IPS DF 6.9 (cell line): Measurements from ENCODE around the gene BACE2.

Source experiments
- DNase-seq: peaks from one replicate; pipeline ENCODE4 v3.0.0-alpha.2; 2013; ENCODE audit warnings: low read depth, low spot score
- H3K27ac ChIP-seq: one replicate; pipeline ENCODE4 v1.5.1; 2013; ENCODE audit warnings: low read length, control low read depth
- H3K27me3 ChIP-seq: 2 replicates; pipeline ENCODE4 v1.6.1; 2013; ENCODE audit warnings: mild to moderate bottlenecking, low read length; ENCODE audit not compliant: control insufficient read depth, insufficient read depth
- H3K36me3 ChIP-seq: 2 replicates; pipeline ENCODE4 v1.6.1; 2013; ENCODE audit warnings: low read length; ENCODE audit not compliant: control insufficient read depth, insufficient read depth
- H3K4me1 ChIP-seq: 2 replicates; pipeline ENCODE4 v1.6.1; 2013; ENCODE audit warnings: low read length; ENCODE audit not compliant: control insufficient read depth, insufficient read depth
- H3K4me3 ChIP-seq: 2 replicates; pipeline ENCODE4 v1.5.1; 2013; ENCODE audit warnings: mild to moderate bottlenecking, low read length
- H3K9me3 ChIP-seq: 2 replicates; pipeline ENCODE4 v1.6.1; 2013; ENCODE audit warnings: low read length, inconsistent platforms; ENCODE audit not compliant: control insufficient read depth, insufficient read depth
- WGBS: extraction: QIAGEN DNeasy Blood & Tissue Kit; methylation state at CpG from one replicate; pipeline ENCODE4 v1.1.7; 2013; ENCODE audit warnings: mixed read lengths, missing lambda C conversion rate; ENCODE audit not compliant: insufficient read length, insufficient coverage; 5-methylcytosine and 5-hydroxymethylcytosine counted together

The BACE2 gene

GRCh38 chr21:41148798-41149197 lies 19.2 kb upstream of the BACE2 start:
- Histone ChIP-seq H3K9me3 (no peaks in the 10 kb centered on the region), H3K27ac (no peak overlapping the region), H3K4me1 (no peaks in the 10 kb centered on the region; the same call in 1 of the 2 replicates), H3K4me3 (no peak overlapping the region), H3K36me3 (no peaks in the 10 kb centered on the region), H3K27me3 (no peaks in the 10 kb centered on the region)
- WGBS: no CpG with 5 or more reads among the region's 11 CpGs
- DNase-seq: no peak

GRCh38 chr21:41149199-41149598 lies 18.8 kb upstream of the BACE2 start:
- WGBS: no CpG with 5 or more reads among the region's 6 CpGs

GRCh38 chr21:41152147-41152546 lies 15.8 kb upstream of the BACE2 start:
- Histone ChIP-seq H3K9me3 (no peaks in the 10 kb centered on the region), H3K27ac (no peak overlapping the region), H3K27me3 (no peaks in the 10 kb centered on the region), H3K4me3 (no peak overlapping the region), H3K4me1 (no peaks in the 10 kb centered on the region; the same call in 1 of the 2 replicates), H3K36me3 (no peaks in the 10 kb centered on the region)
- no peak for DNase-seq
- no CpG with 5 or more reads among the region's 1 CpG for WGBS

More at GRCh38 chr21:41149199-41149598, 18.8 kb upstream of the BACE2 start:
- no peaks in the 10 kb centered on the region for H3K27me3 ChIP-seq
- no peak overlapping the region for H3K4me3 ChIP-seq
- no peaks in the 10 kb centered on the region; the same call in 1 of the 2 replicates for H3K4me1 ChIP-seq
- no peak overlapping the region for H3K27ac ChIP-seq
- DNase-seq: no peak
- no peaks in the 10 kb centered on the region for H3K36me3 ChIP-seq
- no peaks in the 10 kb centered on the region for H3K9me3 ChIP-seq

GRCh38 chr21:41153443-41153842 lies 14.5 kb upstream of the BACE2 start:
- H3K4me1 ChIP-seq: no peaks in the 10 kb centered on the region
- no peak for DNase-seq
- H3K4me3 ChIP-seq: no peak overlapping the region
- no peaks in the 10 kb centered on the region for H3K36me3 ChIP-seq
- H3K9me3 ChIP-seq: no peaks in the 10 kb centered on the region
- no peak overlapping the region for H3K27ac ChIP-seq
- no peaks in the 10 kb centered on the region for H3K27me3 ChIP-seq

GRCh38 chr21:41156142-41156541 lies 11.8 kb upstream of the BACE2 start:
- no peak overlapping the region for H3K4me3 ChIP-seq
- H3K9me3 ChIP-seq: no peaks in the 10 kb centered on the region
- H3K27ac ChIP-seq: no peak overlapping the region
- no CpG with 5 or more reads among the region's 5 CpGs for WGBS
- no peaks in the 10 kb centered on the region for H3K36me3 ChIP-seq
- H3K27me3 ChIP-seq: no peaks in the 10 kb centered on the region
- no peak for DNase-seq
- no peaks in the 10 kb centered on the region for H3K4me1 ChIP-seq

- no peaks in the 10 kb centered on the region for H3K4me1 ChIP-seq
- no peaks in the 10 kb centered on the region for H3K9me3 ChIP-seq
- no peak for DNase-seq
- H3K4me3 ChIP-seq: no peak overlapping the region
- no peaks in the 10 kb centered on the region for H3K27me3 ChIP-seq
- H3K27ac ChIP-seq: no peak overlapping the region
- H3K36me3 ChIP-seq: no peaks in the 10 kb centered on the region
- WGBS: no CpG with 5 or more reads among the region's 2 CpGs
Measured at GRCh38 chr21:41158026-41158425, 9.9 kb upstream of the BACE2 start.

GRCh38 chr21:41160036-41160435 lies 7.9 kb upstream of the BACE2 start:
- no CpG with 5 or more reads among the region's 5 CpGs for WGBS
- DNase-seq: no peak
- H3K27me3 ChIP-seq: no peaks in the 10 kb centered on the region
- H3K36me3 ChIP-seq: no peaks in the 10 kb centered on the region
- no peak overlapping the region for H3K27ac ChIP-seq
- no peak overlapping the region for H3K4me3 ChIP-seq
- H3K9me3 ChIP-seq: no peaks in the 10 kb centered on the region
- no peaks in the 10 kb centered on the region for H3K4me1 ChIP-seq

- WGBS: no CpG with 5 or more reads among the region's 3 CpGs
- H3K4me3 ChIP-seq: no peak overlapping the region
- H3K4me1 ChIP-seq: no peaks in the 10 kb centered on the region
- no peak for DNase-seq
- H3K27me3 ChIP-seq: no peaks in the 10 kb centered on the region; the same call in 1 of the 2 replicates
- H3K36me3 ChIP-seq: no peaks in the 10 kb centered on the region
- no peaks in the 10 kb centered on the region for H3K9me3 ChIP-seq
- H3K27ac ChIP-seq: no peak overlapping the region
Measured at GRCh38 chr21:41161428-41161827, 6.5 kb upstream of the BACE2 start.

- no CpG with 5 or more reads among the region's 5 CpGs for WGBS
Measured at GRCh38 chr21:41162096-41162495, 5.9 kb upstream of the BACE2 start.

GRCh38 chr21:41163091-41163490 lies 4.9 kb upstream of the BACE2 start:
- H3K27me3 ChIP-seq: peaks cover 3% of the 10 kb centered on the region; the same call in 1 of the 2 replicates
- no peaks in the 10 kb centered on the region for H3K9me3 ChIP-seq
- H3K4me3 ChIP-seq: no peak overlapping the region
- H3K27ac ChIP-seq: no peak overlapping the region
- DNase-seq: no peak
- no peaks in the 10 kb centered on the region for H3K36me3 ChIP-seq
- no CpG with 5 or more reads among the region's 8 CpGs for WGBS
- H3K4me1 ChIP-seq: no peaks in the 10 kb centered on the region

More at GRCh38 chr21:41162096-41162495, 5.9 kb upstream of the BACE2 start:
- DNase-seq: no peak
- no peak overlapping the region for H3K4me3 ChIP-seq
- no peak overlapping the region for H3K27ac ChIP-seq
- no peaks in the 10 kb centered on the region for H3K36me3 ChIP-seq
- peaks cover 3% of the 10 kb centered on the region; the same call in 1 of the 2 replicates for H3K27me3 ChIP-seq
- no peaks in the 10 kb centered on the region for H3K4me1 ChIP-seq
- H3K9me3 ChIP-seq: no peaks in the 10 kb centered on the region

- no peaks in the 10 kb centered on the region for H3K9me3 ChIP-seq
- no peak overlapping the region for H3K27ac ChIP-seq
- H3K27me3 ChIP-seq: peaks cover 3% of the 10 kb centered on the region; the same call in 1 of the 2 replicates
- DNase-seq: no peak
- no peak overlapping the region for H3K4me3 ChIP-seq
- H3K36me3 ChIP-seq: no peaks in the 10 kb centered on the region
- no peaks in the 10 kb centered on the region for H3K4me1 ChIP-seq
- no CpG with 5 or more reads among the region's 4 CpGs for WGBS
Measured at GRCh38 chr21:41164052-41164451, 3.9 kb upstream of the BACE2 start.
